EH (cell line): ENCODE data around the gene TMOD2.
A peak's percentile ranks its signal among the peaks of the same experiment; 100 is the strongest.

Source experiments
- DNase-seq: peaks from one replicate; pipeline ENCODE4 v3.0.0-alpha.2; 2015; ENCODE audit warnings: low read depth

The TMOD2 gene

GRCh38 chr15:51750792-51751696 is at the start of gene TMOD2:
Gene TMOD2, plus strand, starts transcription at chr15:51751597. Its CDS starts 14,845 bp downstream, at chr15:51766442.
- DNase-seq, result peak; percentile 39

- DNase-seq, result no peak
Observed at GRCh38 chr15:51702710-51703109, 48.7 kb upstream of the TMOD2 start.

GRCh38 chr15:51706291-51706690 is 45.1 kb upstream of the TMOD2 start:
- no peak for DNase-seq

GRCh38 chr15:51706926-51707608 is 44.3 kb upstream of the TMOD2 start:
- DNase-seq, result no peak

GRCh38 chr15:51708013-51708412 is 43.4 kb upstream of the TMOD2 start:
- DNase-seq, result no peak

GRCh38 chr15:51709031-51709430 is 42.4 kb upstream of the TMOD2 start:
- no peak for DNase-seq

- DNase-seq, result no peak
Observed at GRCh38 chr15:51714162-51714561, 37.2 kb upstream of the TMOD2 start.

- DNase-seq, result no peak
Observed at GRCh38 chr15:51714911-51715310, 36.5 kb upstream of the TMOD2 start.

GRCh38 chr15:51718219-51718618 is 33.2 kb upstream of the TMOD2 start:
- DNase-seq, result no peak

- DNase-seq, result no peak
Observed at GRCh38 chr15:51718746-51719145, 32.7 kb upstream of the TMOD2 start.

- DNase-seq, result no peak
Observed at GRCh38 chr15:51720201-51720995, 31.0 kb upstream of the TMOD2 start.

GRCh38 chr15:51721199-51721960 is 30.0 kb upstream of the TMOD2 start:
- DNase-seq, result peak; percentile 15

GRCh38 chr15:51724199-51724598 is 27.2 kb upstream of the TMOD2 start:
- DNase-seq, result no peak

GRCh38 chr15:51724673-51725072 is 26.7 kb upstream of the TMOD2 start:
- DNase-seq, result no peak

- peak; percentile 95 for DNase-seq
Observed at GRCh38 chr15:51726302-51727073, 24.9 kb upstream of the TMOD2 start.

- DNase-seq, result peak; percentile 78
Observed at GRCh38 chr15:51727141-51727897, 24.1 kb upstream of the TMOD2 start.

GRCh38 chr15:51731549-51732267 is 19.7 kb upstream of the TMOD2 start:
- peak; percentile 78 for DNase-seq

GRCh38 chr15:51732646-51733045 is 18.8 kb upstream of the TMOD2 start:
- no peak for DNase-seq

- DNase-seq, result no peak
Observed at GRCh38 chr15:51735228-51736010, 16.0 kb upstream of the TMOD2 start.
